SU-DHL-6 (cell line): ENCODE measurements around the gene TMEM245.

Experiments used
- EZH2phosphoT487 ChIP-seq: fragments of 200-600 bp; sonication (generic), shearing (Covaris generic); conservative IDR thresholded peaks from 2 replicates; pipeline ENCODE4 v1.6.1; 2018; ENCODE audit warnings: mild to moderate bottlenecking, antibody characterized with exemption, low read length, moderate library complexity, mixed read lengths
- TF ChIP-seq, protein P1 (sequence below): fragments of 200-600 bp; sonication (generic); IDR thresholded peaks from one replicate; pipeline ENCODE4 v1.5.1; 2017; ENCODE audit warnings: antibody characterized with exemption, mild to moderate bottlenecking, low read length, moderate library complexity; ENCODE audit not compliant: insufficient read depth, poor library complexity, severe bottlenecking

DNA sequence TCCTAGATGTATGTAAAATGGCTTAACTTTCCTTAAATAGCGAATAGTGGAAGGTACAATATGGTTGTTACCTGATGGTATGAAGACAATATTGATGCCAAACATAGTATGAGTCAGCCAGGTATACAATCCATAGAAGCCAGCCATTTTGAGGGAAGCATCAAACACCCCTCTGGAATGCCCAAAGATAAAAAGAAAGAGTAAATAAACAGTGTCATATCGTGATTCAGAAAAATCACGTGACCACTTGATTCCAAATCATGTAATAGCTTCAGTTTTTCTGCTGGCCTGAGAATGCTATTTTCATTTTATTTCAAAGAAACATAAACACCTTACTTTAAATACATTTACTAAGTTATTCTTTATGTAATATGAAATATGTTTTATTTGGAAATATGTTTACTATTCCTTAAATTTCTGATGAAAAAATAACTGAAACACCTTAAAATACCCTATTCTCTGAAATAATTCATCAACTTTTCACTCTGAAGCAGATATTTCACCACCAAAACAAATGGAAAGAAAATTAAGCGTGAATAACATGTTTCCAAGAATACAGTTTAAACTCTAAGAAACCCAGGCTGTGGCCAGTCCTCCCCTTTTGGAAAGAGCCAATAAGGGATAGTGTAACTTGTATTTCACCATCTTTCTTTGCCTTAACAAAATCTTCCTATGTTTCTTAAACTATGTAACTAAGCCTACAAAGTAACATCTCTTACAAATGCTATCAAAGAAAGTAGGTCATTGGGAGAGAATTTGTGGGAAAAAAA lies 81.6 kb downstream of the TMEM245 start:
- TF ChIP-seq, protein P1, sequence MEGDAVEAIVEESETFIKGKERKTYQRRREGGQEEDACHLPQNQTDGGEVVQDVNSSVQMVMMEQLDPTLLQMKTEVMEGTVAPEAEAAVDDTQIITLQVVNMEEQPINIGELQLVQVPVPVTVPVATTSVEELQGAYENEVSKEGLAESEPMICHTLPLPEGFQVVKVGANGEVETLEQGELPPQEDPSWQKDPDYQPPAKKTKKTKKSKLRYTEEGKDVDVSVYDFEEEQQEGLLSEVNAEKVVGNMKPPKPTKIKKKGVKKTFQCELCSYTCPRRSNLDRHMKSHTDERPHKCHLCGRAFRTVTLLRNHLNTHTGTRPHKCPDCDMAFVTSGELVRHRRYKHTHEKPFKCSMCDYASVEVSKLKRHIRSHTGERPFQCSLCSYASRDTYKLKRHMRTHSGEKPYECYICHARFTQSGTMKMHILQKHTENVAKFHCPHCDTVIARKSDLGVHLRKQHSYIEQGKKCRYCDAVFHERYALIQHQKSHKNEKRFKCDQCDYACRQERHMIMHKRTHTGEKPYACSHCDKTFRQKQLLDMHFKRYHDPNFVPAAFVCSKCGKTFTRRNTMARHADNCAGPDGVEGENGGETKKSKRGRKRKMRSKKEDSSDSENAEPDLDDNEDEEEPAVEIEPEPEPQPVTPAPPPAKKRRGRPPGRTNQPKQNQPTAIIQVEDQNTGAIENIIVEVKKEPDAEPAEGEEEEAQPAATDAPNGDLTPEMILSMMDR: no peak
- no peak for TF ChIP-seq EZH2phosphoT487
